ENCODE results near the gene CRACR2B.
A peak's percentile ranks its signal among the peaks of the same experiment; 100 is the strongest.

The CRACR2B gene

GRCh38 chr11:795634-796564, 31.8 kb upstream of the CRACR2B start:
- peak; percentile 73 for DNase-seq (ENCODE audit: low read depth)
- H3K4me3 ChIP-seq (replicated peaks; ENCODE audit: low read depth, low read length) = peak overlapping the region; percentile 76
- TF ChIP-seq CTCF (IDR thresholded peaks at IDR 0.05; ENCODE audit: low read length, missing control alignments) = no peak

GRCh38 chr11:796565-797295, 31.0 kb upstream of the CRACR2B start:
- TF ChIP-seq CTCF (IDR thresholded peaks at IDR 0.05; ENCODE audit: low read length, missing control alignments) = no peak
- peak overlapping the region; percentile 76 for H3K4me3 ChIP-seq (replicated peaks; ENCODE audit: low read depth, low read length)
- no peak for DNase-seq (ENCODE audit: low read depth)

DNA sequence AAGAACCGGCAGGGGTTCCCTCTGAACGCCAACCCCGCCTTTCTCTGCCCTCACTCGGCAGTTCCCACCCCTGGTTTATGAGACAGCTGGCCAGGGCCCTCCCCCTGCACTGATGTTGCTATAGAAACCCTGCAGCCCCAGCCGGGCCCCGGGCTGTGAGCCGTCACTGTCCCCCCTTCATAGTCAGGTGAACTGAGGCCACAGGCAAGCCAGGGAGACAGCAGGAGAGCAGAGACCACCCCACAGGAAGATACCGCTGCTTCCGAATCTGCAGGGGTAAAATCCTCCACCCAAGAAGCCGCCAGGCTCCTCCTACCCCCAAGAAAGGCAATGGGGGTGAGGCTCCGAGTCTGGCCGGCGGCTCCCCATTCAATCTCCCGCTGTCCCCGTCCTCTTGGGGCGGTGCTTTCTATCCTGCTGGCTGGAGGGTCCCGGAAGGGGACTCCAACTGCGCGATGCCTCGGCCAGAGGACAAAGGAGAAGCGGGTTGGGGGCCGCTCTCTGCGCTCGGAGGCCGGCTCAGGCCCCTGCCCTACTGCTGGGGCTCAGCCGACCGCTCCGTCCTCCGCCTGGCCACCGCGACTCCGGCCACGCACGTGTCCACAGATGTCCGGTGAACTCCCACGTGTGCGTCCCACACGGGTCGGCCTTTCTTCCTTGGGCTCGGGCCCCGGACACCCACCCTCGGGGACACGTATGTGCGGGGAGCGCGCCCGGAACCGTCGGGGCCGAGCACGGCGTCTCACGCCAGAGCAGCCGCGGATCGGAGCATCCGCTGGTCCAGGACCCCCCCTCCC, 30.2 kb upstream of the CRACR2B start:
- no peak for TF ChIP-seq CTCF (IDR thresholded peaks at IDR 0.05; ENCODE audit: low read length, missing control alignments)
- peak overlapping the region; percentile 76 for H3K4me3 ChIP-seq (replicated peaks; ENCODE audit: low read depth, low read length)
- DNase-seq (ENCODE audit: low read depth) = peak; percentile 76

DNA sequence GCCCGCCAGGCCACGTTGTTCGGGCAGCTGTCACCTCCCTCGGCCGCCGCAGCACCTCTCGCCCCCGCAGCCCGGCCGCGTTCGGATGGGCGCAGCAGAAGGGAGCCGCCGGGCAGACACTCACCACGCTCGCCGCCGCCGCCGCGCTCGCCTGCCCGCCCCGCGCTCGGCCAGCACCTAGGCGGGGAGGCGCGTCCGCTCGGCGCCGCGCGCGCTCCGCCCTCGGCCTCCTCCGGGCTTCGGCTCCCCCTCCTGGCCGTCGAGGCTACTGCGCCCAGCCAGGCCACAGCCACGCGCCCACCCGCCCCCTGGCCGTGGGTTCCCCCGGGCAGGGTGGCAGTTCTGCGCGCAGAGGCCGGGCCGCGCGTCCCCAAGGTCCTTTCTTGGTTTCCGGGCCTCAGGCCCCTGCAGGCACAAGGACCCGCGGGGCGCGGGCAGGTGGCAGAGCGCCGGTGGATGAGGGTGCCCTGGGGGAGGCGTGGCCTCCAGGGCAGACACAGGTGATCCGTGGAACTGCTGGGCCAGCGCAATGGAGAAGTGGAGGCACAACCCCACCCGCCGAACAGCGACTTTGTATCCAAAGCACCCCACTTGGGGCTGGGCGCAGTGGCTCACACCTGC, 29.5 kb upstream of the CRACR2B start, which contains the start of gene SLC25A22:
TSS of gene SLC25A22 (minus strand) at position 189 of the 621 bp plus-strand sequence. CDS start 3,275 bp downstream, outside the sequence.
- TF ChIP-seq CTCF (IDR thresholded peaks at IDR 0.05; ENCODE audit: low read length, missing control alignments) = peak; percentile 22
- DNase-seq (ENCODE audit: low read depth) = peak; percentile 74
- H3K4me3 ChIP-seq (replicated peaks; ENCODE audit: low read depth, low read length) = peak within 1 kb of the TSS; percentile 76

DNA sequence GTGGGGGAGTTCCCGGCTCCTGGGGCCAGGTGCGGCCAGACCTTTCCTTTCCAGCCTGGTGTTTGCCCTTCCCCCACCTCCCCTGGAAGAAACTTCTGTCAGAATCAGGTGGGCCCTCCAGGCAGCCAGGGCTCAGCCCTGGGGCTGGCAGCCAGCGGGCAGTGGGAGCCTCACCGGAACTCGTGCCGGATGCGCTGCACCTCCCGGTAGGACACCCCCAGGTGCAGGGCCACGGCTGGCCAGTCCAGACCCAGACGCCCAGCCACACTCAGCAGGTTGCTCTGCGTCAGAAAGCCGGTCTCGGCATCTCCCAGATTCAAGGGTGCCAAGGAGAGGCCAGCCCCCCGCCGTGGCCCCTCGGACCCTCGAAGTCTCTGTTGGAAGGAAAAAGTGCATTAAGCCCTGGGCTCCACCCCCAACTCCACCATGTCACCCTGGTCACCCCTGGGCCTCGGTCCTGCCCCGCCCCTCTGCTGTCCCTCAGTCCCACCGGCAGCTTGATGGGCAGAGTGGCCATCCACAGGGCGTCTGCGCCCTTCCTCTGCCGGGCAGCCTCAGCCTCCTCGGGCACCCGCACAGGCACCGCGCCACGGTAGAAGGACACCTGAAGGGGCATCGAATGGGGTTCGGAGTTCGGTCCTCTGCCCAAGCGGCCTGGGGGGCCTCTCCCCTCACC, 27.9 kb upstream of the CRACR2B start:
- no peak for TF ChIP-seq CTCF (IDR thresholded peaks at IDR 0.05; ENCODE audit: low read length, missing control alignments)
- no peak overlapping the region for H3K4me3 ChIP-seq (replicated peaks; ENCODE audit: low read depth, low read length)
- DNase-seq (ENCODE audit: low read depth) = no peak

DNA sequence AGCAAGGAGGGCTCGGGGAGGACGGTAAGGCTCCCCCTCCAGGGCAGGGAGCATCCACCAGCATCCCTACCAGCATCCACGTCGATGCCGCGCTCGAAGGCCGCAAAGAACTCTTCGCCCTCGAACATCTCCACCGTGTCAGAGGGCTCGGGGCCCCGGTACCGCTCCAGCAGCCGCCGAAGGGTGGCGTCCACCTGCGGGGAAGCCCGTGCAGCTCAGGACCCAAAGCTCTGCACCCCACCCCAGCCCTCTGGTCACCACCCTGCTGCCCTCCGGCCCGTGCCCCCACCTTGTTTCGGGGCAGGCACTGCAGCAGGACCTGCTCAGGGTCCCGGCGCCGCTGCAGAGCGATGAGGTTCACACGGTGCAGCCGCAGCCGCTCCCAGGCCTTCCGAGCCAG, 27.2 kb upstream of the CRACR2B start:
- no peak for DNase-seq (ENCODE audit: low read depth)
- TF ChIP-seq CTCF (IDR thresholded peaks at IDR 0.05; ENCODE audit: low read length, missing control alignments) = no peak
- H3K4me3 ChIP-seq (replicated peaks; ENCODE audit: low read depth, low read length) = no peak overlapping the region

All from fibroblast of pulmonary artery (primary cell).